HG03442 (cell line): ENCODE data around the gene PPFIA1.
"Not testable (repeated sequence)": the region's sequence is repeated elsewhere in the genome, so short reads cannot be mapped to it uniquely, and the experiment has no call there.

ENCODE experiments used
- ATAC-seq: cut with Tn5 transposase; IDR thresholded peaks from one replicate; pipeline ENCODE4 v1.9.1; 2021; ENCODE audit warnings: mild to moderate bottlenecking, moderate library complexity; ENCODE audit not compliant: unreplicated experiment

Gene PPFIA1

DNA sequence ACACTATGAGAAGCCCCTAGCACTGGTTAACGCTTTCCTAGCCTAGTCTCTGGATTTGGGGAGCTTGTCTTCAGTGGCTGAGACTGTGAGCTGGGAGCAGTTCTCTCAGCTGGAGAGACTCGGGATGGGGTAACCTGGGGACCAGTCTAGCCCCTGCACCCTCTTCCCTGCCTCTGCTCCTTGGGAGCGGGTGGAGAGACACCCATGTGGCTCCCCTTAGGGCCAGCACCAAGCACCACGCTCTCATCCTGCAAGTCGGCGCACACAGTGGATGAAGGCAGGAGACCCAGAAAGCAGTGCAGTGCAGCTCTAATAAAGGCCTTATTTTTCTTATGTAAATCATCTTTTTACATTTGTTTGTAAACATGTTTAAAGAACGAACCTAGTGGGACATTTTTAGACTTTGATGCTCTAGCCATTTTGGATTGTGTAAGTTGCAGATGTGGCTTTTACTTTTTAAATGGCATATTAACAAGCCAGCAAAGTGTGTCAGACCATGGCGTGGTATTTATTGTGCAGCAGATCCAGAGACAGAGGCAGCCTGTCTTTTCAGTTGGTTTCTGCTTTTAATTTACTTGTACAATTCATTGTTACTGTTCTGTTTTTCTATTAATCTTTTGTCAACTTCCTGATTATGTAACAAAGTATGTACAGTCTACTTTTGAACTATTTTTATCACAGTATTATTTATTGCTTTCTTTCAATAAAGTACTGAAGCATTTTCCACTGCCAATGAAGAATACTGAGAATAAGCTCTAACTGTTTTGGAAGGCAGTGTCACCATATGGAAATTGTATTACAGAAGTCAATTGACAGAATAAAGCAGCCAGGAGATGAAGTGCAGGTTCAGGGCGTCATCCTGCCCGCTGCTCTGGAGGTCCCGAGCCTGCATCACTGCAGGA is 113.4 kb downstream of the PPFIA1 start:
- no peak for ATAC-seq

DNA sequence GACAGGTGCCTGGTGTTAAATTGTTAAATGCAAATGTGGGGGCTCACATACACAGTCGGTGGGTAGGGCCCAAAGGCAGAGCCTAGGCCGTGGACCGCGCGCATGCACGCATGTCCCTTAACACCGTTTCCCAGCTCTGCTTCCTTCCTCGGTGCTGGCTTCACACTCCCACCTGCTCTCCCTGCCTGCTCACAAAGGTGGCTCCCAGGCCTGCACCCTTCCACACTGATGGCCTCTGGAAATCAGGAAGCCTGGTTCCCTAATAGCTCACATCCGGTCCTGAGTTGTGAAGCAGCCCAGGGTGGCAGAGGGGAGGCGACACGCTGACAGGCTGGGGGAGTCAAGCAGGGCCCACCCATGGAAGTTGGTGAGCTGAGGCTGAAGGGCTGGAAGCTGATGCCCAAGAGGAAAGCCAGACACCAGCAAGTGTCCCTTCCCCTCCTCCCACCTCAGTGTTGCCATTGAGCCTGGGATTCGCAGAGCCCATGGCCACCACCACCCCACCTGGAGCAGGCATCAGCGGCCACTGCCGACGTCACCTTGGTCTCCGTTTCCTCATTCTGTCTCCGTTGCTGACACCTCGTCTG is 114.2 kb downstream of the PPFIA1 start:
- ATAC-seq, result no peak

DNA sequence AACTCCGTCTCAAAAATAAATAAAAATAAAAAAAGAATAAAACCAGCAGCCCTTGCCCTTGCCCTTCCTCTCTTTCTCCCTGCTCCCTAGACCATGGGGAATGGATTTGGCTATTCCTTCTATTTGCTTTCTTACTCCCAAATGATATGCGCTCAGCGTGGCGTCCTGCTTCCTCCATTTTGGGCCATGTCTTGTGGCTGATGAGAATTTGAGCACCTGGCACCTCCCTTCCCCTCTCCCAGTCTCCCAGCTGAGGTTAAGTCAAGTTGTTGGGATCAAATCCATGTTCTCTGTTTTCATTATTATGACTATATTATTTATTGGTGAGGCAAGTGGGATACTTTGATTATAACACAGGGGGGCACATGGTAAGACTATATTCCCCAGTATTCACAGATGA is 117.1 kb downstream of the PPFIA1 start:
- ATAC-seq, result no peak

DNA sequence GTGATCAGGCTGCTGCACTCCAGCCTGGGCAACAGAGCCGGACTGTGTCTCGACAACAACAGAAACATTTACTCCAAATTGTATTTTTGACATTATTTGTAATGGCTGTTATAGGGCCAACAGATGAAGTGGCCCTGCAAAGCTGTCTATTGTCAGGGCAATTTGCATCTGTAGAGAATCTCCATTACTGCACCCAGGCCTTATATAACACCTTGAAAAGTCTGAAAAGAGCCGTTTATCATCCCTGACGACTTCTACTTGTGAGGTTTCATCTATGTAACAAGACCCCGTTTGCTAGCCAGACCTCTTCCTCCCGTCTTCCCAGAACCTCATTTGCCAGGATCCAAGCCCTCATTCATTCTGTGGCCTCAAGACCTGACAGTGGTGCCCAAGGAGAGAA is 118.7 kb downstream of the PPFIA1 start:
- ATAC-seq, result no peak

DNA sequence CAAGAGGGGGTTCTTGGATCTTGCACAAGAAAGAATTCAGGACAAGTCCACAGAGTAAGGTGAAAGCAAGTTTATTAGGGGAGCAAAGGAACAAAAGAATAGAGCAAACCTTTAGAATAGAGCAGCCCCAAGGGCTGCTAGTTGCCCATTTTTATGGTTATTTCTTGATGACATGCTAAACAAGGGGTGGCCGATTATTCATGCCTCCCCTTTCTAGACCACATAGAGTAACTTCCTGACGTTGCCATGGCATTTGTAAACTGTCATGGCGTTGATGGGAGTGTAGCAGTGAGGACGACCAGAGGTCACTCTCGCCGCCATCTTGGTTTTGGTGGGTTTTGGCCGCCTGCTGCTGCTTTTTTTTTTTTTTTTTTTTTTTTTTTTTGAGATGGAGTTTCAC is 120.4 kb downstream of the PPFIA1 start:
- not testable (repeated sequence) for ATAC-seq

DNA sequence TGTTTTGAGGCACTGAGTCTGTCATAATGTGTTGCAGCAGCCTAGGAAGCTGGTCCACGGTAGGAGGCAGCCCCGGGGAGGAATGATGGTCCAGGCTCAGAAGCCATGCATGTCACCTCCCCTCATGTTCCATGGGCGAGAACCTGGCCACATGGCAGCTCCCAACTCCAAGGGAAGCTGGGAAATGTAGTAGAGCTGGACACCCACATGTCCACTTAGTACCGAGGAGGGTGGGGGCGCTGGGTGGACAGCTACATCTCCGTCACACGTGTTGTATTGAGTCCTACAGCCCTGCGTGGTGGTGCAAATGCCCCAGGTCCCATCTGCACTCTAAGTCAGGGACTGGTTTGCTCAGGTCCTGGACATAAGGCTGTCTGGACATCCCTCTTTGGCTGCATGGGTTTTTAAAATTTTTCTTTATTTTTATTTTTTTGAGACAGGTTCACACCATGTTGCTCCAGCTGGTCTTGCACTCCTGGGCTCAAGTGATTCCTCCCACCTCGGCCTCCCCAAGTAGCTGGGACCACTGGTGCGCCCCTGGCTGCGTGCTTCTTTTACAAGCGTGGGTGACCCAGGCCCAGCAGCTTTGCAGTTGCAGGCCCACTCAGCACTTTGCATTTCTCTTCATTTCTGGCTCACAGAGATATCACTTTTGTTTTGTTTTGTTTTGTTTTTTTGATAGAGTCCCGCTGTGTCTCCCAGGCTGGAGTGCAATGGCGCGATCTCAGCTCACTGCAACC is 123.9 kb downstream of the PPFIA1 start:
- ATAC-seq, result no peak

DNA sequence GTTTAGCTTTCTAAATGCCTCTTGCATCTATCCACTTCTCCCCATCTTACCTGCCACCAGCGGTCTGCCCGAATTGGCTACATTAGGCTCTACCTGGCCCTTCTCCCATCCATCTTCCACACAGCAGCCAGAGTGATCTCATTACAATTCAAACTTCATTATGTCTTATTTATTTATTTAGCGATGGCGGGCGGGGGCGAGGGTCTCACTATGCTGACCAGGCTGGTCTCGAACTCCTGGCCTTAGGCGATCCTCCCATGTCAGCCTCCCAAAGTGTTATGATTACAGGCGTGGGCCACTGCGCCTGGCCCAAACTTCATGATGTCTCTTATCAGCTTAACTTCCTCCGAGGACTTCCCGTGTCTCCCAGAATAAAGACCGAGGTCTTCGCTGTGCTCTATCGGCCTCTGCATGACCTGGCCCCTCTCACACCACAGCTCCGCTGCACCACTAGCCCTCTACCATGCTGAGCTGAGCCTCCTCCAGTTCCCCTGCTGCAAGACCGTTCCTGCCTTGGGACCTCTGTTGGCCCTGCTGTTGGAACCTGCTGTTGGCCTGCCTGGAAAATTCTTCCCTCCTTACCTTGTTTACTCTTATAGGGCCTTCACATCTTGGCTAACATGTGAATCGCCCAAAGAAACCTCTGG is 127.0 kb downstream of the PPFIA1 start:
- ATAC-seq, result no peak

DNA sequence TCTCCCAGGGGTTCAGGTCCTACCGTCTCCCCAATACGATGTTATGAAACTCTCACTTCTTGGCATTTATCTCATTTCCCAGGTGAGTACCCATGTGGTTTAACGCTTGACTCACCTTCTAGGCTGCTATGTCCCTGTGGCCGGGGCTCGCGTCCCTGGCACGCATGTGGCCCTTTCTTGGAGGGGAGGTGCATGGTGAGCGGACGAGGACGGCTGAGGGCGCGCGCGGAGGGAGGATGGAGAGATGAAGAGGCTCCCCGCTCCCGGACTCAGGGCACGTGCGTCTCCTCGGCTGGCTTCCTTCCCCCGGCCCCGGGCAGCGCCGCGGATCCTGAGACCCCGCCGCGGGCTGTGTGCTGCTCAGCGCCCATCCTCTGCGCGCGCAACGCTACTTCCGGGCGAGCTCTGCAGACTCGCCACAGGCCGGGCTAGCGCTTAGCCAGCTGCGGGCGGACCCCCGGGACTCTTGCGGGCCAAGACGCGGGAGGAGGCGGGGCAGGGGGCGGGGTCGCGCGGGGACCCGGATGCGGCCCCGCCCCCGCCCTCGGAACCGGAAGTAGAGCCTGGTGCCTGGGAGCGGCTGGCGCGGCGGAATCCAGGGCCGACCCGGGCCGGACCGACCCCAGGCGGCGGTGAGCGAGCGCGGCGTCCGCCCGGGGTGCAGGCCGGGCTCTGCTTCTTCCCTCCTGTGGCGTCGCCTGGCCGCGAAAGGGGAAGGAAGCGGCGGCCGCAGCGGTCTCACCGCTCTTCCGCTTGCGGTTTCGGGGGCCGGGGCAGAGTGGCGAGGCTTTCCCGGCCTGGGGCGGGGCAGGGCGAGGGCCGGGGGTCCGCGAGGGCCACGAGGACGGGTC is 127.7 kb downstream of the PPFIA1 start, which contains the start of gene CTTN:
CTTN (plus strand) TSS at position 547 of the 851 bp plus-strand sequence. CDS start 8,769 bp downstream, outside the sequence.
- ATAC-seq, result peak; percentile 54

DNA sequence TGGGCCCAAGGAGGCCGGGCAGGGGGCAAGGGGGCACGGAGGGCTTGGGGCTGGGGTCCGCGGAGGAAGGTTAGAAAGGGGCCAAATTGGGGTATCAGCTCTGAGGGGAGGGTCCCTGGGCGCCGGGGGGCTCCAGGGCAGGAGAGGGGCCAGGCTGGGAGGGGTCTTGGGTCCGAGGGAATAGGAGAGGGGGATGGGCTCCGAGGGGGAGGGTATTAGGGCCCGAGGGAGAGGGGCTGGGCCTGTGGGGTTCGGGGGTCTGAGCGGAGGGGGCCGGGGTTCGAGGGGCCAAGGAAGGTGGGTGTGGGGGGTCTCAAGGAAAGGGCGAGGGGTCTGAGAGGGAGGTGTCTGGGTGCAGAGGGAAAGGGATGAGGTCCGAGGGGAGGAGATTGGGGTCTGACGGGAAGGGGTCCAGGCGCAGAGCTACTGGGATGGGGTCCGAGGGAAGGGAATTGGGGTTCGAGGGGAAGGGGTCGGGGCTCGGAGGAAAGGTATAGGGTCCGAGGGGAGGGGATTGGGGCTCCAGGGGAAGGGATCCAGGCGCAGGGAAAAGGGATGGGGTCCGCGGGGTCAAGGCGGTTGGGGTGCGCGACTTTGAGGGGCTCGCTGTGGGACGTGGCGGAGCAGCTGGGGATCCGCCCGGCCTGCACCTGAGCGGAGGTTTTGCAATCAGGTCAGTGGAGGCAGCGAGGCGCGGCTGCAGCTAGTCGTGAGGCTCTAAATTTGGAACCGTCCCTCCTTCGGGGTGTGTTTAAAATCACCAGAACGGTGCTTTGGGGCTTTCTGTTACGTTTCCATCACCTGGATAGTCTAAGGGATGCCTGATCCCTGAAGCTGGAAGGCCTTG is 128.6 kb downstream of the PPFIA1 start:
- ATAC-seq, result no peak

DNA sequence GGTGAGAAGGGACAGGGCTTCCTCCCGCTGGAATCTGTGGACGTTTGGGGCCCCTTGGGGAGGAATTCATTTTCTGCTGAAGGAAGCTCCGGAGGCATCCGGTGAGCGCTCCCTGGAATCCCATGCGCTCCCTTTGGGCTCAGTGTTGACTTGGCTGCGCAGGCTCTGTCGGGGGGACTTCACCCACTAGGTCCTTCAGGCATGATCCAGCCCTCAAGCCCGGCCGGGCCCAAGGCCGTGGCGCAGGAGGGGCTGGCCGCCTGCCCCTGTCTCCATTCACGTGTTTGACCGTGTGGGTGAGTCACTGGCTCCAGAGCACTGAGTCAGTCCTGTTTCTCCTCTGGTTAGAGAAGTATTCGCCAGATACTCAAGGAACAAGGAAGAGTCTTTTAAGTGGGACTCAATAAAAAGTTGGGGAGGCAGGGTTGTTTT is 129.2 kb downstream of the PPFIA1 start:
- ATAC-seq, result no peak

DNA sequence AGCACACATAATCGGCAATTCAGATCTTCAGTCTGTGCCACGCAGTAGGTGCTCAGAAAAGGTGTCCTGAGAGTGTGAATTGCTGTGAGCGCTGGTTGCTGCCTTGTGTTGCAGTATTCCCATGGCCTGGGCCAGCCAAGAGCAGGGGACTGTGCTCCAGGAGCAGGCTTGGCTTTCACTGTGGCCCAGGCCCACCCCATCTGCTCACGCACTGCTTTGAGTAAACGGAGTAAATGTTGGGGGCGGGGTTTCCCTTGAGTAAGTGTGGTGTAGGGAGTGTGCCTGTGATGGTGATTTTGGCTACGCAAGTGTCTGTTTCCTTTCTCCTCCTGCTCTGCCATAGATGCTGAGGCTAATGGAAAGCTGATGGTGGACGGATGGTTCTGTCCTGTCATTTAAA is 130.2 kb downstream of the PPFIA1 start:
- ATAC-seq, result no peak

DNA sequence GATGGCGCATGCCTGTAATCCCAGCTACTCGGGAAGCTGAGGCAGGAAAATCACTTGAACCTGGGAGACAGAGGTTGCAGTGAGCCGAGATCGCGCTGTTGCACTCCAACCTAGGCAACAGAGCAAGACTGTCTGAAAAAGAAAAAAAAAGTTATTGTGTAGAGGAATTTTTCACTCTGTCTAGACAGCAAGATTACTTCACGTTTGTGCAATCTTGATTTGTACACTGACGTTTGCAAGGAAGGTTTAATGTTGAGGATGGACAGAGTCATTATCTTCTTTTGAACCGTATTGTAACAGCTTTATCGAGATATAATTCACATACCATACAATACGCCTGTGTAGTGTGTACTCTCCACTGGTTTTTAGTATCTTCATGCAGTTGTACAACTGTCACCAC is 131.5 kb downstream of the PPFIA1 start:
- no peak for ATAC-seq

DNA sequence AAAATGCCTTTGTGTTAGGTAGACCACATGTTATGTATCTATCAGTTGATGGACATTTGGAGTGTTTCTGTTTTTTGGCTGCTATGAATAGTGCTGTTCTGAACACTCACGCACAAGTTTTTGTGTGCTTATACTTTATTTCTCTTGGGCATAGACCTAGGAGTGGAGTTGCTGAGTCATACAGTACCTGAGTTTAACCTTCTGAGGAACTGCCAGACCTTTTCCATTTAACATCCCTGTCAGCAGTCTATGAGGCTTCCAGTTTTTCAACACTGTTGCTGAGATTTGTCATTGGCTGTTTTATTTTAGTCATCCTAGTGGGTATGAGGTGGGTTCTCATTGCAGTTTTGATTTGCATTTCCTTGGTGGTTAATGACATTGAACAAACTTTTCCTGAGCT is 132.2 kb downstream of the PPFIA1 start:
- no peak for ATAC-seq

DNA sequence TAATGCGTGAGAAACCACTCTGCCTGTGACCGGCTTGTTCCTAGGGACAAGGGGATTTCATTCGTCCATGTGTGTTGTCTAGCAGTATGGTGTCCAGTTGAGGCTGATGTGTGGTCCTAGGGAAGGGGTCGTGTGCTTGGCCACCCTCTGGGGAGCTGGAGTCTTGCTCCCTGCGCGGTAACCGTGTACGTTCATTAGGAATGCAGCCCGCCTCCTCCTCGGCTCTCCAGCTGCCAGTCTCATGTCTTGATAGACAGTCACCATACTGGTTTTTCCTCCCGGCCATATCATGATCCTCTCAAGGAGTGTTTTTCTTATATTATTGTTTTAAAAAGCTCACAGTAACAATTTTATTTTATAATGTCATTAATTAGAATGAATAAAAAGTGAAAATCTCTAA is 133.8 kb downstream of the PPFIA1 start:
- no peak for ATAC-seq

DNA sequence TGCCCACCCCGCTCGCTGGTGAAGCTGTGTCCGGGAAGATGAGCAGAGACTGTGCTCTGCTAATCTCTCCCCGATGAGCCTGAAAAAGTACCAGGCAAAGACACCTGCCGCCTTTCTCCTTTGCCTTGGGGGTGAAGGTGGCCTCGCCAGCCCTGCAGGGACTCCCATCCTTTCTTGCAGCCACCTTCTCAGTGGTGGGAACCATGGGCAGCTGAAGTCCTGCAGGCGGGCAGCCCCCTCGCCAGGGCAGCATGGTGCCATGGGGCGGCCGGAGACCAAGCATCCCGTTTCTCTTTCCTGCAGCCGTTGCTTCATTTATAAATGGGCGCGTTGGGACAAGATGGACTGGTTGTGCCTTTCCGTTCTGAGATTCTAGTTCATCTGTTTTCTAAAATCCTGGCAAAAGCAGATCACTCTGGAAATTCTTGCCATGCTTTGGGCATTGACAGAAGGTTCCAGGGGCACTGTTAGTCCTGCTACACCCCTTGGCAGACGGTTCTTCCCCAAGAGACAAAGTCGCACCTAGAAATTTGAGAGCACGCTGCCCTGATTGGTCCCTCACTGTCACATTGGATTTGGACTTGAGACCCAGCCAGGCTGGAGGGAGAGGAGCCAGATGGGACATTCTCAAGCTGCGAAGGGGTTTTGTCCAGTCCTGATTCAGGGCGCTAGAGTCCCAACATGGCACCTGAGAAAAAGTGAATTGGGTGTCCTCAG is 135.3 kb downstream of the PPFIA1 start:
- ATAC-seq, result no peak

DNA sequence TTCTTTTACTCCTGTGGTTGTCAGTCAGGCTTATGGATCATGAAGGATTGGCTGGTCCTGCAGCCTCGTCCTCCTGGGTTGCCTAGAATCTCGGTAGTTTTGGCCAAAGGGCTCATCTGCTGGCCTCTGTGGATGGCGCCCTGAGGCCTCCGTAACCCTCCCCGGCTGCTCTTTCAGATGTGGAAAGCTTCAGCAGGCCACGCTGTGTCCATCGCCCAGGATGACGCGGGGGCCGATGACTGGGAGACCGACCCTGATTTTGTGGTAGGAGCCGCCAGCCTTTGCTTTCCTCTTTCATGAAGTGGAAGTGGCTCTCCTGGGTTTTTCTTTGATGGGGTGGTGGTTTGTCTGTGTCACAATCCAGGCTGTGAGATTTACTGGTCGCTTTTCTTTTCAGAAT is 136.6 kb downstream of the PPFIA1 start:
- no peak for ATAC-seq

DNA sequence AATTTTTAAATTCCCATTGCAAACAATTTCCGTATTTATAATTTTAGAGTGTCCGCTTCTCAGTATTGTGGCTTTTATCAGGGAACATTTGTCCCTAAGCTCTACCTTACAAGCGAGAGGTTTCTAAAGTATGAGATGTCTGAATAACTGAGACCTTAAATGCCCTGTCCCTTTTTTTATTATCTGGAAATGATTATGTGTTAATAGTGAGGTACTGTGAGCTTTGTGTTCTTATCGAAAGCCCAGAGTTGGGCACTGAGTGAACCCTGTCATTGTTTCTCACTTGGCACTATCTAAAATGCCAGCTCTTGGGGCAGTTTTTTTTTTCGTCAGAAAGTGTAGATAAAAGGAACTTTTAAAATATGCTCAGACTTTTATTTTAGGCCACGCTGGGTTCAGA is 137.3 kb downstream of the PPFIA1 start:
- ATAC-seq, result no peak

DNA sequence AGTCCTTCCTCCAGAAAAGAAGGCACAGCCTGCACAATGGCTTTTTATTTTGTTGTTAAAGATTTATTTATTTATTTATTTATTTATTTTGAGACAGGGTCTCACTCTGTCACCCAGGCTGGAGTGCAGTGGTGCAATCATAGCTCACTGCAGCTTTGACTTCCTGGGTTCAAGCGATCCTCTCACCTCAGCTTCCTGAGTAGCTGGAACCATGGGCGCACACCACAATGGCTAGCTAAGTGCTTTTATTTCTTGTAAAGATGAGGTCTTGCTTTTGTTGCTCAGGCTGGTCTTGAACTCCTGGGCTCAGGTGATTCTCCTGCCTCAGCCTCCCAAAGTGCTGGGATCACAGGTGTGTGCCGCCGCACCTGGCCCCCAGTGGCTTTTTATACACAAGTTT is 137.8 kb downstream of the PPFIA1 start:
- ATAC-seq, result not testable (repeated sequence)

DNA sequence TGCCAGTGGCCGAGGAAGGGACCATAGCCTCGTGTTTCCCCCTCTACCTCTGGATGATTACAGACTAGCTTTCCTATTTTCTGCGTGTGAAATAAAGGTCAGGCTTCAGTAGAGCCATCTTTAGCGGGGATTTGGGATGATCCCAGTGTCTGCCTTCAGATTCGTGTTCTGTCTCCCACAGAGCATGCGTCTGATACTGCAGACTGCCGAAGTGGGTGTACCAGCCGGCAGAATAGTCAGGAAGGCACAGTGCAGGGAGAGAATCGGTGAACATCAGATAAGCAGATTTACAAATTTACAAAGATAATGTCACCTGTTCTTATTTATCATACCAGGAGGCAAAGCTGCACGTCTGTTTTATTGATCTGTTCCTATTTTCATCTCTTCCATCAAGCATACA is 138.9 kb downstream of the PPFIA1 start:
- ATAC-seq, result no peak
